Stimulated activated CD4-positive, alpha-beta T cell treated with anti-CD3 and anti-CD28 coated beads, Interleukin-2, amount 100 ng/mL, for 24 hours (primary cell): ENCODE data around the gene NACC2.
"Not testable (repeated sequence)": the region's sequence is repeated elsewhere in the genome, so short reads cannot be mapped to it uniquely, and the experiment has no call there.

Source experiments
- DNase-seq, 2 donors: peaks; one replicate each; pipeline ENCODE4 v3.0.0-alpha.2; 2020

Gene NACC2

GRCh38 chr9:136080716-136081112, 14.4 kb downstream of the NACC2 start:
- DNase-seq = no peak

- DNase-seq = no peak
These were observed 15.2 kb downstream of the NACC2 start for GRCh38 chr9:136079916-136080246.

- DNase-seq = no peak
These were observed 15.7 kb downstream of the NACC2 start for GRCh38 chr9:136079211-136079915.

- DNase-seq = no peak
These were observed 16.5 kb downstream of the NACC2 start for GRCh38 chr9:136078498-136079011.

GRCh38 chr9:136078024-136078423, 17.1 kb downstream of the NACC2 start:
- DNase-seq = no peak

- no peak for DNase-seq
These were observed 17.6 kb downstream of the NACC2 start for GRCh38 chr9:136077491-136077890.

- DNase-seq = no peak
These were observed 19.0 kb downstream of the NACC2 start for GRCh38 chr9:136075881-136076678.

GRCh38 chr9:136075134-136075841, 19.8 kb downstream of the NACC2 start:
- no peak for DNase-seq

GRCh38 chr9:136074706-136075105, 20.4 kb downstream of the NACC2 start:
- DNase-seq = no peak

- DNase-seq = no peak
These were observed 32.2 kb downstream of the NACC2 start for GRCh38 chr9:136062657-136063439.

GRCh38 chr9:136061916-136062315, 33.2 kb downstream of the NACC2 start:
- DNase-seq = not testable (repeated sequence)

GRCh38 chr9:136061405-136061804, 33.7 kb downstream of the NACC2 start:
- no peak for DNase-seq

- no peak for DNase-seq
These were observed 34.3 kb downstream of the NACC2 start for GRCh38 chr9:136060671-136061371.

- DNase-seq = no peak
These were observed 35.0 kb downstream of the NACC2 start for GRCh38 chr9:136059851-136060670.

GRCh38 chr9:136059321-136059791, 35.7 kb downstream of the NACC2 start:
- no peak for DNase-seq

- DNase-seq = no peak
These were observed 36.2 kb downstream of the NACC2 start for GRCh38 chr9:136058801-136059302.

- no peak for DNase-seq
These were observed 37.0 kb downstream of the NACC2 start for GRCh38 chr9:136058084-136058483.

GRCh38 chr9:136057236-136058081, 37.6 kb downstream of the NACC2 start:
- DNase-seq = no peak

GRCh38 chr9:136056546-136057235, 38.4 kb downstream of the NACC2 start:
- DNase-seq = no peak
